K562 (cell line): ENCODE measurements around the gene SERTAD2. TPM values are rescaled to one million over a fixed set of nuclear protein-coding genes. Genes with fewer than 3 reads are reported as not detected.

Experiments used
- ARNT ChIP-seq, 2 experiments: fragments of 450-650 bp; IDR thresholded peaks; 2 replicates each; pipeline ENCODE4 v1.6.1; 2016; ENCODE audit warnings: mild to moderate bottlenecking in 1 of 2
- CEBPG ChIP-seq, 3 experiments: fragments of 200-800 bp in 1 of 3; sonication (Bioruptor generic) in 1 of 3; sonication (generic) in 1 of 3; formaldehyde crosslinking in 1 of 3; IDR thresholded peaks in 2 of 3; conservative IDR thresholded peaks in 1 of 3; 2 replicates each; pipeline versions ENCODE4 v1.6.1 to v1.8.0; 2016 to 2022; ENCODE audit warnings: missing compliant biosample characterization in 2 of 3, missing genetic modification characterization in 2 of 3, mild to moderate bottlenecking in 1 of 3, missing genetic modification reagents in 1 of 3
- CLOCK ChIP-seq: fragments of 250-450 bp; sonication (Bioruptor Pico); IDR thresholded peaks from 2 replicates; pipeline ENCODE4 v1.4.0; 2020; ENCODE audit warnings: mild to moderate bottlenecking, moderate library complexity, borderline replicate concordance
- DNMT1 ChIP-seq: fragments of 450-650 bp; IDR thresholded peaks from 2 replicates; pipeline ENCODE4 v1.6.1; 2016; ENCODE audit warnings: antibody characterized with exemption, mild to moderate bottlenecking
- ETS2 ChIP-seq: IDR thresholded peaks from 2 replicates; pipeline ENCODE4 v1.6.1; 2016; ENCODE audit warnings: borderline replicate concordance, missing genetic modification characterization, mild to moderate bottlenecking, moderate library complexity, missing compliant biosample characterization; ENCODE audit not compliant: poor library complexity, severe bottlenecking
- FOXK1 ChIP-seq: sonication (generic); formaldehyde crosslinking; IDR thresholded peaks from 2 replicates; pipeline ENCODE4 v1.8.0; 2022; ENCODE audit warnings: missing genetic modification reagents, mild to moderate bottlenecking, borderline replicate concordance
- FOXM1 ChIP-seq, 2 experiments: fragments of 450-650 bp in 1 of 2; sonication (generic) in 1 of 2; formaldehyde crosslinking in 1 of 2; IDR thresholded peaks; 2 replicates each; pipeline versions ENCODE4 v1.6.1 to v1.9.0; 2017 to 2022; ENCODE audit warnings: low read depth in 2 of 2, mild to moderate bottlenecking in 2 of 2, missing genetic modification reagents in 1 of 2, moderate library complexity in 1 of 2
- PHF21A ChIP-seq: fragments of 450-650 bp; IDR thresholded peaks from 2 replicates; pipeline ENCODE4 v1.6.1; 2017; ENCODE audit warnings: low read depth, borderline replicate concordance
- PHF8 ChIP-seq: fragments of 200-600 bp; sonication (generic); IDR thresholded peaks from 2 replicates; pipeline ENCODE4 v1.6.1; 2012; ENCODE audit warnings: mixed run types, mild to moderate bottlenecking, inconsistent platforms, low read length, moderate library complexity, borderline replicate concordance
- POLR3G ChIP-seq: IDR thresholded peaks from 2 replicates; pipeline ENCODE4 v1.6.1; 2011; ENCODE audit not compliant: insufficient read length, insufficient replicate concordance; ENCODE audit errors: extremely low read depth
- RBBP5 ChIP-seq: fragments of 200-600 bp; sonication (generic); IDR thresholded peaks from 2 replicates; pipeline ENCODE4 v1.6.1; 2012; ENCODE audit warnings: borderline replicate concordance, mild to moderate bottlenecking, low read length, control low read depth, inconsistent platforms; ENCODE audit not compliant: insufficient read depth, poor library complexity, severe bottlenecking
- RFX5 ChIP-seq: IDR thresholded peaks from 2 replicates; pipeline ENCODE4 v1.6.1; 2011; ENCODE audit warnings: low read depth, mild to moderate bottlenecking, improper control_type of control experiment, low read length
- SIN3B ChIP-seq: fragments of 450-650 bp; IDR thresholded peaks from 2 replicates; pipeline ENCODE4 v1.6.1; 2017; ENCODE audit warnings: low read depth, mild to moderate bottlenecking, moderate library complexity
- SMAD4 ChIP-seq: fragments of 250-450 bp; sonication (Bioruptor Pico); conservative IDR thresholded peaks from 2 replicates; pipeline ENCODE4 v1.8.0; 2021; ENCODE audit warnings: inconsistent platforms, mild to moderate bottlenecking, moderate library complexity
- TAF15 ChIP-seq: fragments of 200-400 bp; formaldehyde crosslinking; IDR thresholded peaks from 2 replicates; pipeline ENCODE4 v1.6.1; 2017; ENCODE audit warnings: mild to moderate bottlenecking, low read depth, low read length, moderate library complexity
- TBL1XR1 ChIP-seq, 2 experiments: IDR thresholded peaks; 2 replicates each; pipeline ENCODE4 v1.6.1; 2012; ENCODE audit warnings: improper control_type of control experiment in 2 of 2, low read length in 2 of 2, mild to moderate bottlenecking in 1 of 2
- TBP ChIP-seq: optimal IDR thresholded peaks from 2 replicates; pipeline ENCODE3; 2011; ENCODE audit warnings: low read depth, low read length, improper control_type of control experiment
- XRCC3 ChIP-seq: fragments of 450-650 bp; IDR thresholded peaks from 2 replicates; pipeline ENCODE4 v1.6.1; 2017; ENCODE audit warnings: mild to moderate bottlenecking, moderate library complexity
- ZBTB7A ChIP-seq: IDR thresholded peaks from 2 replicates; pipeline ENCODE4 v1.6.1; 2011; ENCODE audit warnings: low read depth, mild to moderate bottlenecking, low read length, moderate library complexity, borderline replicate concordance; ENCODE audit not compliant: control insufficient read depth
- ZHX1 ChIP-seq: fragments of 150-350 bp; conservative IDR thresholded peaks from 2 replicates; pipeline ENCODE4 v1.6.1; 2014; ENCODE audit warnings: low read length
- ZNF140 ChIP-seq: fragments of 250-450 bp; sonication (Bioruptor Pico); IDR thresholded peaks from 2 replicates; pipeline ENCODE4 v1.8.0; 2021; ENCODE audit warnings: moderate library complexity, mild to moderate bottlenecking, inconsistent platforms
- polyA plus RNA-seq, 8 experiments: library from polyadenylated mRNA; depleted of rRNA in 4 of 8; stranded (reverse) in 5 of 8; unstranded in 3 of 8; fragments of >200 nt; fragmentation: Nextera tagmentation in 2 of 8; fragmentation: Illumina TruSeq in 1 of 8; extraction: Ambion mirVana in 2 of 8; extraction: Trizol in 1 of 8; gene quantifications; 2 replicates each; pipeline versions ENCODE4 v1.2.1 to v1.2.3, GENCODE V29; 2011 to 2014; ENCODE audit warnings: inconsistent platforms in 1 of 8, missing spikeins in 1 of 8
- total RNA-seq, 7 experiments: library from RNA; depleted of rRNA in 6 of 7; stranded (reverse); fragments of >200 nt in 6 of 7; fragmentation: Illumina TruSeq in 2 of 7; extraction: Trizol in 2 of 7; gene quantifications; 2 replicates each; pipeline versions ENCODE4 v1.2.1 to v1.2.3, GENCODE V29; 2011 to 2021; ENCODE audit warnings: low replicate concordance in 1 of 7

The SERTAD2 gene
- total and polyA plus RNA-seq, 9 of the 15 experiments (the other 6 are each of a cell fraction or from before 2014, with no cell fraction given) = 3.0 to 12.5 (median 6.1) TPM

- peak; percentile 34 for TF ChIP-seq TBP
- TF ChIP-seq PHF21A = no peak
- TF ChIP-seq RBBP5 = peak; percentile 15
- TF ChIP-seq DNMT1 = no peak
- no peak for TF ChIP-seq ZNF140 (CRISPR knock-in tag)
- TF ChIP-seq POLR3G = no peak
- TF ChIP-seq FOXM1 (IDR thresholded peaks at IDR 0.05; ENCODE audit: low read depth) = no peak
- TF ChIP-seq FOXM1 (CRISPR knock-in tag; IDR thresholded peaks at IDR 0.05; ENCODE audit: low read depth) = no peak
- TF ChIP-seq XRCC3 = no peak
- TF ChIP-seq ZBTB7A = peak; percentile 47; the same call in 1 of the 2 replicates
- TF ChIP-seq FOXK1 (CRISPR knock-in tag) = no peak
- TF ChIP-seq TAF15 = no peak
- no peak for TF ChIP-seq CLOCK (CRISPR knock-in tag)
- TF ChIP-seq ZHX1 = no peak
- TF ChIP-seq CEBPG (CRISPR knock-in tag; IDR thresholded peaks at IDR 0.05) = no peak
- TF ChIP-seq CEBPG (tag; conservative IDR thresholded peaks at IDR 0.05 in 1 of 2, IDR thresholded peaks at IDR 0.05 in 1 of 2) = peak in 1 of 2 experiments; percentile 19; a peak in 1 of 4 replicates
- no peak for TF ChIP-seq SMAD4
- no peak for TF ChIP-seq PHF8
- TF ChIP-seq TBL1XR1 (IDR thresholded peaks at IDR 0.05; ENCODE audit: low read length in 2 of 2) = no peak
- TF ChIP-seq RFX5 = no peak
- 0 out of 4 replicates have a peak, but pooled peaks of 1 of the 2 experiments have one; percentile 28 for TF ChIP-seq ARNT (IDR thresholded peaks at IDR 0.05)
- no peak for TF ChIP-seq SIN3B
- no peak for TF ChIP-seq ETS2
These were observed 1.2 kb downstream of the SERTAD2 start (continued) for GRCh38 chr2:64652231-64653108.
